NCI-H187 (cell line): ENCODE results near the gene MISP.
"Not testable (repeated sequence)": the region's sequence is repeated elsewhere in the genome, so short reads cannot be mapped to it uniquely, and the experiment has no call there.

ENCODE experiments used
- DNase-seq, 2 experiments: peaks; one replicate each; lab custom pipeline; 2025; lab: John Stamatoyannopoulos, UW

The MISP gene

DNA sequence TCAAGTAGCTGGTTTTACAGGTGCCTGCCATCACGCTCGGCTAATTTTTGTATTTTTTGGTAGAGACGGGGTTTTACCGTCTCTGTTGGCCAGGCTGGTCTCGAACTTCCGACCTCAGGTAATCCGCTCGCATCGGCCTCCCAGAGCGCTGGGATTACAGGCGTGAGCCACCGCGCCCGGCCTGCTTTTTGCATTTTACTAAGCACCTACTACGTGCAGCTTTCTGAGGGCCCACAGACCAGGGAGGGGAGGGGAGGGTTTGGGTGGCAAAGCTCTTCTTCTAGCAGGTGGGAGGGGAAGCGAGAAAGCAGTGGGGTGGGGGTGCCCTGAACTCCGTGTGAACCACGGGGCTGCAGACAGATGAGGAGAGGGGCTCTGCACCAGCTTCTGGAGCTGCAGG is 27.2 kb upstream of the MISP start:
- no peak for DNase-seq

DNA sequence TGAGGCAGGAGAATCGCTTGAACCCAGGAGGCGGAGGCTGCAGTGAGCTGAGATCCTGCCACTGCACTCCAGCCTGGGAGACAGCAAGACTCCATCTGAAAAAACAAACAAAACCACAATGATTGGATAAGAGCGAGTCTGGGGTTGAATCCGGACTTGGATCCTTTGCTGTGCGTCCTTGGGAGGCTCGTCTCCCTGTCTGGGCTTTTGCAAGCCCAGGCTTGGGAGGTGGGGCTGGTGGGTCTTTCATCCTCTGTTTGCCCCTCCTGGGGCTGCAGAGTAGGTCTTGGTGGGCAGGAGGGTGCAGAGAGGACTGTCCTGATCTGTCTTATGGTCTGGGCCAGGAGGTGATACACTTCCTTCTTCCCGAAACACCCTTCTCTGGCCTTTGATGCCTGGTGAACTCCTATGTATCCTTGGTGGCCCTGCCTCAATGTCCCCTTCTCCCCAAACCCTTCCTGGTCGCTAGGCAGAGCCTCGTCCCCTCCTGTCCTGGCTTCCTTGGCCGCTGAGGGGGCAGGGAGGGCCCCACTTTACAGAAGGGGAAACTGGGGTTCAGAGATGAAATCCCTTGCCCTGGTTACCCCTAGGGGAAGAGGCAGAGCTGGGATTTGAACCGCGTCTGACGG is 25.3 kb upstream of the MISP start:
- no peak for DNase-seq

DNA sequence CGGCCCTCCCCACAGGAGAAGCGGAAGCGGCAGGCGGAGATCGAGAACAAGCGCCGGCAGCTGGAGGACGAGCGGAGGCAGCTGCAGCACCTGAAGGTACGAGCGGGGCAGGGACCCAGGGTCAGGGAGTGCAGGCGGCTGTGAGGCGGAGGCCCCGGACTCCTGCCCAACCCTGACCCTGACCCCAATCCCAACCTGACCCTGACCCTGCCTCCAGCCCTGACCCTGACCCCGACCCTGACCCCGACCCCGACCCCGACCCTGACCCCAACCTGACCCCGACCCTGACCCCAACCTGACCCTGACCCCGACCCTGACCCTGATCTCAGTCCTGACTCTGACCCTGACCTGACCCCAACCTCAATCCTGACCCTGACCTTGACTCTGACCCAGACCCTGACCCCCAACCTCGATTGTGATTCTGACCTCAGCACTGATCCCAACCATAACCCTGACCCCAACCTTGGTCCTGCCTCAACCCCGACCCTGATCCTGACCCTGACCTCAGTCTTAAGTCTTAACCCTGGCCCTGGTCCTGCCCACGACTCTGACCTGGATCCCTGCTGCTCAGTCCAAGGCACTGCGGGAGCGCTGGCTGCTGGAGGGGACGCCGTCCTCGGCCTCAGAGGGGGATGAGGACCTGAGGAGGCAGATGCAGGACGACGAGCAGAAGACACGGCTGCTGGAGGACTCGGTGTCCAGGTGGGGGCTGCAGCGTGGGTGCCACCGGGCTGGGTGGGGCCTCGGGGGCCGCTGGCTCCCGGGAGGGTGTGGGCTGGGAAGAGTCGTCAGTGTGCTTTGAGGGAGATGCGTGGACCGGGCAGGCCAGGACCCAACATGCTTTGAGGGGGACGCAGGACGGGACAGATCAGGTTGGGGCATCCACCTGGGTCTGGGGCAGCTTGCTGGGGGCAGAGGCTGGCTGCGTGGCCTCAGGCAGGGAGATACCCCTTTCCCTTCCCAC is 23.6 kb upstream of the MISP start:
- DNase-seq, result no peak

DNA sequence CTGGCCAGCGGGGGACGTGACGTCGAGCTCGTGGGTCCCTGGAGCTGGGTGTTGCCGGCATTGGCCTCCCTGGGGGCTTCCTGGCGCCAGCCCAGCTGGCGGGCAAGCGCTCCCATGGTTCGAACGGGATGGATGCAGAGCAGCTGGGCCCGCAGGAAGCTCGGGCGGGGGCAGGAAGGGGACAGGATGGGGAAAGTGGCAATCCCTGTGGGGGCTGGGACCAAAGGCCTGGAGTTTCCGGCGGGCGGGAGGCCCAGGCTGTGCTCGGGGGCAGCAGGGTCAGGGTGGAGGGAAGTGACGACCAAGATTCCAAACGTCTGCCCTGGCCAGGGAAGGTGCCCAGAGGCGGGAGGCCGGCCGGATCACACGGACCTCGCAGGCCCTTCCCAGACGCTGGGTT is 22.9 kb upstream of the MISP start:
- DNase-seq, result no peak

DNA sequence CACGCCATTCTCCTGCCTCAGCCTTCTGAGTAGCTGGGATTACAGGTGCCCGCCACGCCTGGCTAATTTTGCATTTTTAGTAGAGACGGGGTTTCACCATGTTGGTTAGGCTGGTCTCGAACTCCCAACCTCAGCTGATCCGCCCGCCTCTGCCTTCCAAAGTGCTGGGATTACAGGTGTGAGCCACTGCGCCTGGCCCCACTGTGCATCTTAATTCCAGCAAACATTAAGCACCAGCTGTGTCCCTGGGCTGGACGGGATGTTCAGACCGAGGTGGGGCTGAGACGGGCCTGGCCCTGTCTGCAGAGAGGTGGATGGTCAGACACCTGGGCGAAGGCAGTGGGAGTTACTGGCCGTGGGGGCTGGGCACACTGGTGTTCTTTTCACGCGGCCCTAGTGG is 21.3 kb upstream of the MISP start:
- not testable (repeated sequence) for DNase-seq

DNA sequence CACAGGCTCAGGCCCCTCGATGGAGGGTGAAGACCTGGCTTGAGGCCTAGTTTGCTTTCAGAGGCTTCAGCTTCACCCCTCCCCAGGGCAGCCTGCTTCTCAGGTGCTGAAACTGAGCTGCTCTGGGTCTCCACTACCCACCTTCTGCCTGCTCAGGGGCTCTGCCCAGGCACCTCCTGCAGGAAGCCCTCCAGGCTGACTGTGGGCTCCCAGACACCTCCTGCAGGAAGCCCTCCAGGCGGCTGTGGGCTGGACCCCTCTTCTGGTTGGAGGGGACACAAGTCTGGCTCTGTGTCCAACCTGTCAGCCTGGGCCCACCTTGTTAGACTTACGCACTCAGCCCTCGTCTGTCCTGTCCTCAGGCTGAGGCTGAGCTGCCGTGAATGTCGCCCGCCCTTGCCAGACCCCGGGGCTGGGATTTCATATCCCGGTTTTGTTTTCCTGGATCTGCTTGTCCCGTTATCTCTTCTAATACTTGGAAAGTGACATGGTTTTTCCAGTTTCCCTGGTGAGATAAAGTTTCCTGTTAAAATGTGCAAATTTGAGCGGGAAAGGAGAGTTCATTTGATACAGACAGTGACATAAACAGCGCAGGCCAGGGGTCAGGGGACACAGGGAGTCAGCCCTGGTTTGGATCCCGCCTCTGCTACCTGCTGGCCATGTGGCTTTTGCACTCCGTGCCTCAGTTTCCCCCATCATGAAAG is 20.8 kb upstream of the MISP start:
- no peak for DNase-seq

DNA sequence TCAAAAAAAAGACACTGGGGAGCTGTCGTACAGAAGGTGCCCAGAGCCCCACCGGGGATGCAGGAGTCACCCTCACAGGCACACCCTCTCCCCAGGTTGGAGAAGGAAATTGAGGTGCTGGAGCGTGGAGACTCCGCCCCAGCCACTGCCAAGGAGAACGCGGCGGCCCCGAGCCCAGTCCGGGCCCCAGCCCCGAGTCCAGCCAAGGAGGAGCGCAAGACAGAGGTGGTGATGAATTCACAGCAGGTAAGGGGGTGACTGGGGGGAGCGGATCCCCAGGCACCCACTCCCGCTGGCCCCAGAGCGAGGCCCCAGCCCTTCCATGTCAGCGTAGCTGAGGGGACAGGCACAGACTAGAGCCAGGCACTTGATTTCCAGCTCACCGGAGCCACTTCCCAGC is 19.9 kb upstream of the MISP start:
- DNase-seq, result no peak

DNA sequence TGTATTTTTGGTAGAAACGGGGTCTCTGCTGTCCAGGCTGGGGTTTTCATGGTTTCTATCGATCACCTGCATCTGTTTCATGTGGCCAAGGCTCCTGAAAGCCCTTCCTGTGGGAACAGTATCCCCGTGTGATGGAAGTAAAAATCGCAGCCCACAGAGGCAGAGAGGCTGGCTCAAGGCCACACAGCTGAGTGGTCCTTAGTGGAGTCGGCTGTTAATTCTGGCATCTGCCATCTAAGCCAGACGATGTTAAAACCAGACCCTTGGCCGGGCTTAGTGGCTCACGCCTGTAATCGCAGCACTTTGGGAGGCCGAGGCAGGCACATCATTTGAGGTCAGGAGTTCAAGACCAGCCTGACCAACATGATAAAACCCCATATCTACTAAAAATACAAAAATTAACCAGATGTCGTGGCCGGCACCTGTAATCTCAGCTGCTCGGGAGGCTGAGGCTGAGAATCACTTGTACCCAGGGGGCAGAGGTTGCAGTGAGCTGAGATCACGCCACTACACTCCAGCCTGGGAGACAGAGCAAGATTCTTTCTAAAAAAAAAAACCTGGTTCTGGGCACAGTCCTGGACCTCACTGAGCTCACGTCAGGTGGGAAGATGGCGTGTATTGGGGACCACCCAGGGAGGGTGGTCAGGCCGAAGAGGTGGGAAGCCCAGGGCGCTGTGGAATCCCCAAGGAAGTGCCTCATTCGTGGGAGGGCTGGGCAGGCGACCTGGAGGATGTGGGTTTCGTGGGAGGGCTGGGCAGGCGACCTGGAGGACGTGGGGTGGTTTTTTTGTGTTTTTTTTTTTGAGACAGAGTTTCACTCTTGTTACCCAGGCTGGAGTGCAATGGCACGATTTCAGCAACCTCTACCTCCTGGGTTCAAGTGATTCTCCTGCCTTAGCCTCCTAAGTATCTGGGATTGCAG is 18.5 kb upstream of the MISP start:
- DNase-seq, result no peak

DNA sequence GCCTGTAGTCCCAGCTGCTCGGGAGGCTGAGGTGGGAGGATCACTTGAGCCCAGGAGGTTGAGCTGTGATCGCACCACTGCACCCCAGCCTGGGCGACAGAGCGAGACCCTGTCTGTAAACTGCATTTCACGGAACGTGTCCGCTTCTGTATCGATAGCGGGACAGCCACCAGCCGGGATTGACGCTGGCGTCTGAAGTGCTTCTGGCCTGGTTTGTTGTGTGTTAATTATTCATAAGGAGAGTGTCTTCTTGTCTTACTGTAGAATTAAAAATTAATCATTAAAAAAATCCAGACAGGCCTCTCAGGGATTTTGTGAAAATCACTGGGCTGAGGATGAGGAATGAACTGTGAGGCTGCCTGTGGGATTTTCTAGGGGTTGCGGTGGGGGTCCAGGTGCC is 16.2 kb upstream of the MISP start:
- no peak for DNase-seq

DNA sequence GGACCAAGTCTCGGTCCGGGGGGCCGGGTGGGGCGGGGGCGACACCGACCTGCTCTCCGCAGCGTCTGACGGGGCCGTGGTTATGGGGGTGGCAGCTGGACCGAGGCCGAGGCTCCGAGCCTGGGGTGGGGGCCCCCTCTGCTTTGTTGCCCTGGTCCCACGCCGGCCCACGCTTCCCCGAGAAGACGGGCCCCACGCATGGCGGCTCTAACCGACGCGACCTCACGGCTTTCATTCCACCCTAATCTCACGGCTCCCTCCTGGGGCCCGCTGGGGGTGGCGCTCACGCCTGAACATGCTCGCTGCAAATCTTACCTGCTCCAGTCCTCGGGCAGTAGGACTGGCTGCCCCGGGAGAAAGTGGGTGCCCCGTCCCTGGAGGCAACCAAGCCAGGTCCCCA is 14.8 kb upstream of the MISP start:
- no peak for DNase-seq

DNA sequence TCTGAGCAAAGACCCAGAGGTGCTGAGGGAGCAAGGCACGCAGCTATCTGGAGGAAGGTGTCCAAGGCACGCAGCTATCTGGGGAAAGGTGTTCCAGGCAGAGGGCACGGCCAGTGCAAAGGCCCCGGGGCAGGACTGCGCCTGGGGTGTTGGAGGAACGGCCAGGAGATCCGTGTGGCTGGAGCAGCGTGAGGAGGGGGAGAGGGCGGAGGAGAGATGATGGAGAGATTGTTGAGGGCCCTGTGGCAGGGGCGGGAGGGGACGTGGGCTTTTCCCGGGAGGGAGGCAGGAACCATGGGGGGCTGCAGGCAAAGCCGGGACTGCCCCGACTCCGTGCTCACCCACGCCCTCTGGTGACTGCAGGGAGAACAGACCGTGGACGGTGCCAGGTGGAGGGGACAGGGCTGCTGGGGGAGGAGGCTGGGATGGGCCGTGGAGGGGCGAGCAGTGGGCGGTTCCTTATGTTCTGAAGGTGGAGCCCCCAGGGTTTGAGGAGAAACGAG is 13.3 kb upstream of the MISP start:
- no peak for DNase-seq

DNA sequence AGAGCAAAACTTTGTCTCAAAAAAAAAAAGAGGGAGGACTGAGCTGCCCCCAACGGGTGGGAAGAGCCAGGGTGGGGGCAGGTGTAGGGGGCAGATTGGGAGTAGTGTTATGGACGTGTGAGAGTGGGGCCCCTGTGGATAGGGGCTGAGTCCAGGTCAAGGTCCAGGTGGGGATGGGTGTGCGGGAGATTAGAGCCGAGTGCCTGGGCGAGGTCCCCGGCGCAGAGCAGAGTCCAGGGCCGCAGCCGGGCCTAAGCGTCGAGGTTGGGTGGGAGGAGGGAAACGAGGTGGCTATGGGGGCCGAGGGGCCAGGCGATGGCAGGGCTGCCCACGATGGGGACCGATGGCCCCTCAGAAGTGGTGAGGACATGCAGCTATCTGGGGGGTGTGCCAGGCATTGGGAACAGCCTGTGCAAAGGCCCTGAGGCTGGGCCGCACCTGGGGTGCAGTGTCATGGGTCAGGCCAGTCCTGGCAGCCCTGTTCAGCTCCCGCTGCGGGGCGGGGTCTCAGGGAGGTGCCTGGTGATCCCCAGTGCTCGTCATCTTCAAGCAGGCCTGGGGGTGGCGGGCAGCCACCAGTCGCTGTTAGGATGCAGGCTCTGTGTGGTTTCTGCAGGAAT is 12.3 kb upstream of the MISP start:
- DNase-seq, result no peak

DNA sequence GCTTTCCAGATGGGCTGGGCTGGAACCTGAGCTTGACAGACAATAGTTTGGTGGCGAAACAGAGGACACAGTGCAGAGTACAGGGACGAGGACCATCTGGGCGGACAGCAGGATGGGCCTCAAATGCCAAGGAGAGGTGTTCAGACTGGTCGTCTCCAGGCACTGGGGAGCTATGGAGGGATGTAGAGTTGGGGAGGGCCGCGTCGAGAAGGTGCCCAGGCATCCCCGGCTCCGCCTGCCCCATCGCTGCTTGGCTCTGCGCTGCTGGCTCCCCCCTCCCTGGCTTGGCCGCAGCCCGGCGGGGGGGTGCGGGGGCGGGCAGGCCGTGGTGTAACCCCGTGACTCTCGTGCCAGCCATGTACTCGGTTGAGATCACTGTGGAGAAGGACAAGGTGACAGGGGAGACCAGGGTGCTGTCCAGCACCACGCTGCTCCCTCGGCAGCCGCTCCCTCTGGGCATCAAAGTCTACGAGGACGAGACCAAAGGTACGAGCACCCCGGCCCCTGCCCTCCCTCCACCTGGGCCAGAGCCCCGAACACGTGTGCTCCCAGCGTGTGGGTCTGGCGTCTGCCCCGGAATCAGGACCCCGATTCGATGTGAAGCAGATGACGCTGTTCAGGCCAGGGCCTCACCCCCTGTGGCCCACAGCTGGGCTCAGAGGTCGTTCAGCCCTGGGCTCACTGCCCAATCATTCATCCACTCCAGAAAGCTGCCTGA is 10.8 kb upstream of the MISP start:
- no peak for DNase-seq

DNA sequence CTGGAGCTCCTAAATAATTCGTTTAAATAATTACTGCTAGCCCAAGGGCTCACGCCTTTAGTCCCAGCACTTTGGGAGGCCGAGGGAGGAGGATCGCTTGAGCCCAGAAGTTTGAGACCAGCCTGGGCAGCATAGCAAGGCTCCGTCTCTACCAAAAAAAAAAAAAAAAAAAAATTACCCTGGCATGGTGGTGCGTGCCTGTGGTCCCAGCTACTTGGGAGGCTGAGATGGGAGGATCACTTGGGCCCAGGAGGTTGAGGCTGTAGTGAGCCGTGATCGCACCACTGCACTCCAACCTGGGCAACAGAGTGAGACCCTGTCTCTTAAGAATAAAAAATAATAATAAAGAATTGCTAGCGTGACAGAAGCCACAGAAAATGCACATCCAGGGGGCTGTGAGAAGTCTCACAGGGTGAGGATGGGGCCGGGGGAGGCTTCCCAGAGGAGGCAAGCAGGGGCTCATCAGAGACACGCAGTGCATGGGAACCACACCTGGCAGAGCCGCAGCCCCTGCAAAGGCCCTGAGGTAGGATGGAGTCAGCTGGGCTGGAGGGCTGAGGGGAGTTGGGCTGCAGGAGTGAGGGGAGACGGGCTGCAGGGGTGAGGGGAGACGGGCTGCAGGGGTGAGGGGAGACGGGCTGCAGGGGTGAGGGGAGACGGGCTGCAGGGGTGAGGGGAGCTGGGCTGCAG is 10.0 kb upstream of the MISP start:
- DNase-seq, result not testable (repeated sequence)

DNA sequence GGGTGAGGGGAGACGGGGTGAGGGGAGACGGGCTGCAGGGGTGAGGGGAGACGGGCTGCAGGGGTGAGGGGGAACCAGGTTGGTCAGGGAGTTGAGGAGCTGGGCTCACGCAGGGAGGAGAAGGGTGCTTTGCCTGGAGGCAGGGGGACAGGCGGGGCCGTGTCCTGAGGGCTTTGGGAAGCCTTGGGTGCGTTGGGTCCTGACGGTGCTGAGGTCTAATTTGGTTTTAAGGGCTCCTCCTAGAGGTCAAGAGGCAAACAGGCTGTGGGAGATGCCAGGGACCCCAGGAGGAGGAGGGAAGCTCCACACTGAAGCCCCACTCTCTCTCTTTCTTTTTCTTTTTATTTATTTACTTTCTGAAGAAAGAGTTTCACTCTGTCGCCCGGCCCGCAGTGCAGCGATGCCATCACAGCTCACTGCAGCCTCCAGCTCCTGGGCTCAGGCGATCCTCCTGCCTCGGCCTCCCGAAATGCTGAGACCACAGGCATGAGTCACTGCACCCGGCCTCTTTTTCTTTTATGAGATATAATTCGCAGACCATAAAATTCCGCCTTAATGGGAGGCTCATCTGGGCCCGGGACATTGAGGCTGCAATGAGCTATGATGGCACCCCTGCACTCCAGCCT is 9.3 kb upstream of the MISP start:
- DNase-seq, result no peak

DNA sequence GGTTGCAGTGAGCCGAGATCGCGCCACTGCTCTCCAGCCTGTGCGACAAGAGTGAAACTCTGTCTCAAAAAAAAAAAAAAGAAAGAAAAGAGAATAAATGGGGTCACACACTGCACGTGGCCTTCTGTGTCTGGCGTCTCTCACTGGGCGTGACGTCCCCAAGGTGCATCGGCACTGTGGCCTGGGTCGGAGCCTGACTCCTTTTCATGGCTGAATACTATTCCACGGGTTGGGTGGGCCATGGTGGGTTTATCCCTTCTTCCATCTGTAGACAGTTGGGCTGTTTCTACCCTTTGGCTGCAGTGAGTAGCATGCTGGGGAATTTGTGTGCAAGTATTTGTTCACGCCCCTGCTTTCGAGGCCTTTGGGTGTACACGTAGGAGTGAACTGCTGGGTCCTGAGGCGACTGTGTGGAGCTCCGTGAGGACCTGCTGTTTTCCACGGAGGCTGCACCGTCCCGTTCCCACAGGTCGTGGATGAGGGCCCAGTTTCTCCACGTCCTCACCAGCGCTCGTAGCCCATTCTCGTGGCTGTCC is 8.3 kb upstream of the MISP start:
- no peak for DNase-seq

DNA sequence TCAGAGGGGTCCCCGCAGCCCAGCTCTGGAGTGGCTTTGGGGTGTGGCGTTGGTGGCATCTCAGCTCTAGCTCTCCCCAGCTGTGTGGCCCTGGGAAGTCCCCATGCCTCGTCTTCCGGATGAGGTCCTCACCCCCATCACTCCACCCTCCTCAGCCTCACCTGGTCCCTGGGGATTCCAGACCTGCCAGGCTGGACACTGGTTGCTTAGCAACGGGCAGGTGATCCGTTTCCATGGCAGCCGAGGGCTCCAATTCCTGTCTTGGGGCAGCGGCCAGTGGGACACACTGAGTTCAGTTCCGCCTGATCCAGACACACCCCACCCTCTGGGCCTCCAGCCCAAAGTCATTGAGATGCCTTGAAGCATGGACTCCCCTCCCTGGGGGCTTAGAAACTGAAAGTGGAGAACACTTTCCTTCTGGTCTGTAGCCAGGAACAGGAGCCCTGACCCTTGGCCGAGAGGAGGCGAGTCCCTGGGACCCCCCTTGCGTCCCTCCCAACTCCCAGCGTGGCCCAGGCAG is 7.7 kb upstream of the MISP start:
- peak; percentile 67 to 89 for DNase-seq

DNA sequence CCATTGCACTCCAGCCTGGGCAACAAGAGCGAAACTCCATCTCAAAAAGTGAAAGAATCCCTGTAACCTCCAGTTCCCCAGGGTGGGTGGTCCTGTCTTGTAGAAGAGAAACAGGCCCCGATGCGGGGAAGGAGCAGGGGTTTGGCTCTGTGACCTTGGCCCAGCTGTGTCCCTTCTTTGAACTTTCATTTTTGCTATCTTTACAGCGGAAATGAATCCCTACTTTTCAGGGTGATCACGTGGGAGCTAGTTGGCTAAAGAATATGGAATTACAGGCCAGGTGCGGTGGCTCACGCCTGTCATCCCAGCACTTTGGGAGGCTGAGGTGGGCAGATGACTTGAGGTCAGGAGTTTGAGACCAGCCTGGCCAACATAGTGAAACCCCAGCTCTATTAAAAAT is 5.8 kb upstream of the MISP start:
- DNase-seq, result not testable (repeated sequence)
